ENCODE data around the gene PMVK.

The PMVK gene

GRCh38 chr1:154964359-154964758, 27.8 kb upstream of the PMVK start:
- no peak for DNase-seq

GRCh38 chr1:154963643-154964042, 27.1 kb upstream of the PMVK start:
- DNase-seq: no peak

DNA sequence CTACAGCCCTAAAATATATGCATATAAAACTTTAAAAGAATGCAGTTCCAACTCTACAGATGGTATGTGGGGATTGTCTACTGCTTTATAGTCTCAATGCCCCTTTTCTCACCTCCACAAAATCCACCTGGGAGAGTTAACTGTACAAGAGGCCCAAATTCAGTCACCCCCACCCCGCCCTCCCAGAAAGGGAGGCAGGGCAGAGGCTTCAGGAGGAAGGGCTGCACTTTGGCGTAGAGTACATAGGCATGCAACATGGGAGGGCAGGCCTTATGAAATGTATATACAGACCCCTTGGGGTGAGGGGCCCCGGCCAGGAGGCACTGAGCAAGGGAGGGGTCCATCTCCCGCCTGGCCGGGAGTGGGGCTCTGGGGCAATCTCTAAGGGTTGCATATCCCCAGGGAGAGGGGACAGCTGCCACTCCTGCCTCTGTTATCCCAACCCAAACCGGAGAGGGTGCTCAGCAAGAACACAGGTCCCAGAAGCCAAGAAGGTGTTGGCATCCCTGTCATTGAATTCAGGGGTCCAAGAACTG, 26.3 kb upstream of the PMVK start:
- no peak for DNase-seq

GRCh38 chr1:154962156-154962749, 25.7 kb upstream of the PMVK start:
- DNase-seq: no peak

DNA sequence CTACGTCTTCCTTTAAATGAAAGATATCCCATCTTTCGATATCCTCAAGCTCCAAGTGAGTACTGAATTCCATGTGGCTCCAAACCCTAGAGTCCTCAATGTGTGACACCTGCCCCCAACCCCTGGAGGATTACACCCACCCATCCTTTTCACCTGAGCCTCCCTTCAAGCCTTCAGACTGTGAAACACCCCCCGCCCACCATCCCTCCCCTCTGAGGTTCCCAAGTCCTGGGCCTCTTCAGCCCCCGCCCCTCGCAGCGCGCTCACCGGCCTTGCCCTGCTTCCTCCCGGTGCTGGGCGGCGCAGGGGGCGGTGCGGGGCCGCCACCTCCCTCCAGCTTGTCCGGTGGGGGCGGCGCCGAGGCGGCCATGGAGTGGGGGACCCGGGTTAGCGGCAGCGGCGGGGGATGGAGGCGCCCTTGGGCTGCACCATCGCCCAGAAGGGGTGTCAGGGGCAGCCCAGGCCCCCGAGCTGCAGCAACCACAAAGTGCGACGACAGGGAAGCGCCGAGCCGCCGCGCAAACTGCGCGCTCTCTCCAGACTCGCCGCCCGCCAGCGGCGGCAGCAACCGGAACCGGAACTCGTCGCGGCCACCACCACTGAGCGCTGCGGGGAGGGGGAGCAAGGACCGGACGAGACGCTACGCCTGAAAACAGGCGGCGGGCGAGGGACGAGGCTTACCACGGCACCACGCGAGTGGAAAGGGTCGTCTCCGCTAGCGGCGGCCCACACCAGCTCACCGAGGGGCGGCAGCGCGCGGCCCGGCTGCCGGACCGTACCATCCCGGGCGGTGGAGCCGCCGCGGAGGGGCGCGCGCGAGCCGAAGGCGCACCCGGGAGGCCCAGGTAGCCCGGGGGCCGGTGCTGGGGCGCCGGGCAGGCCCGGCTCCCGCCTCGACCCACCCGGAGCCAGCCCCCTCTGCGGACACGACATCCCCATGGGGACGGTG, 25.0 kb upstream of the PMVK start, which contains the start of gene PYGO2:
TSS of gene PYGO2 (minus strand) at position 576 of the 949 bp plus-strand sequence. CDS start at position 370, 206 bp downstream.
- DNase-seq: peak; percentile 85

GRCh38 chr1:154960446-154961136, 24.1 kb upstream of the PMVK start:
- DNase-seq: no peak

- no peak for DNase-seq
Measured at GRCh38 chr1:154959426-154959780, 22.9 kb upstream of the PMVK start.

DNA sequence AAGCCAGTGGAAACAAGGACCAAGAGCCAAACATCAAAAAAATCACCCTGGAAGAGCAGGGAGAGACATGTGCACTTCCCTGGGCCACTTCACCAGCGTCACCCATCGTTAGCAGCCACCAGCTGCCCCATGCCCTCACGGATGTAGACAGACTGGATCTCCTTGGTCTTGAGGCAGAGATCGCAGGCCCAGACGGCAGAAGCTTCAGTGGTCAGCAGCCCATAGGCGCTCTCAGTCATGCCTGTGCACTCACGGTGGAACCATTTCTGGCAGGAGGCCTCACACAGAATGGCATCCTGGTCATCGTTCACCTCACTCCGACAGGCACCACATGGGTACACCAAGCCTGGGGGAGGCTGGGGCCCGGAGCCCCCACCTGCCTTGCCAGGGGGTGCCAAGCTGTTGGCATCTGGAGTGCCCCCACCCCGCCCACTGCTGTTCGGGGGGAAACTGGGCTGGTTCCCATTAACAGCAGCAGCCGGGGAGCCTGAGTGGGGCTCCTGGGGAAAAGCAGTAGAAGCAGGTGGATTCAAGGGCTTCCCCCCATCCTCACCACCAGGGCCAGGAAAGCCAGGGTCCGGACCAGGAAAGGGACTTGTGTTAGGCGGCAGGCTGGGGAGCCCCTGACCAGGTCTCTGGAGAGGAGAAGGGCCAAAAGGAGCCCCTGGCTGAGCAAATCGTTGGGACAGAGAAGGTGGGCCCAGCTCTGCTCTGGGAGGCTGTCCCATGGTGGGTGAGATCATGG, 22.3 kb upstream of the PMVK start:
- no peak for DNase-seq

DNA sequence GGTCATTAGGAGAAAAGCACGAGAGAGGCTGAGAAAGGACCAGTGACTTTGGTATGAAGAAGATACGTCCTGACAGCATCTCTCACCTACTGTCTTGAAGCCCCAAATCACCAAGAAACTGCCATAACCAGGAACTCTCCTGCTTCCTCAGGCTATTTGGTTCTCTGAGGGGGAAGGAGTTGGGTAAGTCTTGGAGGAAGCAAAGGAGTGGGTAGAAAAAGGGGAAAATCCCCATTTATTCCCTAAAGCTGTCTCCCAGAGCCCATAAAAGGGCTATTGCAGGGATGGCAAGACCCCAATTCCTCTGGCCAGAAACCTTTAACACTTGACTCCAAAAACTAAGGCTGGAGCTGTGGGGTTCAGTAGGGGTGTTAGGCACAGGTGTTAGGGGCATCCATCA, 21.5 kb upstream of the PMVK start:
- no peak for DNase-seq

DNA sequence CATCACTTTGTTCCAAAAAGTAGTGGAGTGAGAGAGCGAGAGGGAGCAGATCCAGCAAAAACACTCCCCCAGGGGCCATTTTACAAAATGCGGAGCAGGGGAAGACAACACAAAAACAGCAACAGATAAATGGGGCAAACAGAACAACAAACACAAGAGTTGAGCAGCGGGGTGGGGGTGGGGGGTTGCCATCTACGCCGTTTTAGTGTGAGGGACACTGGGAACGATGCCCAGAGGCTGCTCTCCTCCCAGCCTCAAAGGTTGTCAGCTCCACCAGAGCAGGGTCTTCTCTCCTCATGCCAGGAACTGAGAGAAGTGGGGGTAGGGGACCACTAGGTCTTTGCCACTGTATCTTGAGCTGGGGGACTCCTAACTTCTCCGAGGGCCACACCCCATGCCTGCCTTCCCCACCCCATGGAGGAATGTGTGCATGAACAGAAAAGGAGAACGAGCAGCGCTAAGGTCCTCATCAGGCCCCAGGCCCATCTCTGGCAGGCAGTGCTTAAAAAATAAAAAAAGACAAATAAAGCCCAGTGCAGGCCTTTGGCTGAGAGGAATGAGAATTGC, 20.7 kb upstream of the PMVK start:
- no peak for DNase-seq

GRCh38 chr1:154956544-154956941, 20.0 kb upstream of the PMVK start:
- DNase-seq: no peak

- DNase-seq: peak; percentile 71
Measured at GRCh38 chr1:154955718-154956543, 19.4 kb upstream of the PMVK start, which contains the start of gene PBXIP1. PBXIP1 (minus strand) TSS chr1:154956099; CDS start chr1:154953721, 2,378 bp downstream.

- peak; percentile 74 for DNase-seq
Measured at GRCh38 chr1:154955039-154955717, 18.7 kb upstream of the PMVK start.

- no peak for DNase-seq
Measured at GRCh38 chr1:154954541-154954940, 18.0 kb upstream of the PMVK start.

DNA sequence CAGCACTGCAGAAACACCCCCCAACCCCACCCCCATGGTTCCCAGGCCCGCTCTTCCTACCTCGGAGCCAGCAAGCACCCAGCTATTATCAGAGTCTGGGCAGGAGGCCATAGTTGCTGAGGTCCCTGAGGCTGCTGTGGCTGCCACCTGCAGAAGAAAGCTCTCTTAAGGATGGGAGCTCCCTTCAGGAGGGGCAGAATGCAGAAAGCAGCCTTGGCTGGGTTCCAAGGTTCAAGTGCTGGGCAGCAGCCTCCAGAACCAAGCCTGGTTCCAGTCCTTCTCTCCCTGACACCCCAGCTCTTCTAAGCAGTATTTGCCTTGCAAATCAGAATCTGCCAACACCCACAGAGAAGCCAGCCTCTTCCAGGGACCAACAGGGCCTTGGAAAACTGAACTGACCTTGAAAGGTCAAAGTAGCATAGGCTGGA, 17.1 kb upstream of the PMVK start:
- DNase-seq: no peak

GRCh38 chr1:154952664-154953063, 16.1 kb upstream of the PMVK start:
- no peak for DNase-seq

DNA sequence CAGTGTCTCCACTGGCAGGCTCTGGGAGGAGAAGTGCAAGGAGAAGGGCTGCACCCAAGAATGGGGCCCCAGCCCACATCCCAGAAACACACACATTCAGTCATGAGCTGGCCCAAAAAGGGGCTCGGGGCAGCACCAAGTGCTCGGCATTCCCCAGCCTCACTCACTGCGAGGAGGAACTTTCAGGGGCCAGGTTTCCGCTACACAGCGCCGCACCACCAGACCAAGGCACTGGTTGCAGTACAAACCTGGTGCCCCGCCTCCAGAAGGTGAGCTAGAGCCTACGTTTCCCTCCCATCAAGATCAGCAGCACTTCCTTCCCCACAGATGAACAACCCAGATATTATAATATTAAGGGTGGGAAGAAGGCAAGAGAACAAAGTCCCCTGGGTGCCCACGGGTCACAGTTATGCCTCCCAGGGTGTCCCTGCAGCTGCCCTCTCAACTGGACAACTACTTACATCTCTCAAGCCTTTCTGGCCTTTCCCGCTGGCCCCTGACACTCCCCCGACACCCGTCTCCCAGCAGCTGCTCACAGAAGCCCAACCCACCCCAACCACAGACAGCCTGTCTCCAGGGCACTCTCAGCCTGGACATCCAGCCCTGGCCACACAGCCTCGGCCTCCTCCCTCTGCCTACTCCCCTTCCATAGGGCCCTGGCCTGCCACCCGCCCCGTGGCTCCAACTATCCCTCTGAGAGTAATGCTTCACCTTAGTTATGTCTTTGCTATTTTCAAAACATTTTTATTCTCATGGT, 15.6 kb upstream of the PMVK start:
- peak; percentile 49 for DNase-seq

GRCh38 chr1:154948079-154948478, 11.6 kb upstream of the PMVK start:
- DNase-seq: no peak

DNA sequence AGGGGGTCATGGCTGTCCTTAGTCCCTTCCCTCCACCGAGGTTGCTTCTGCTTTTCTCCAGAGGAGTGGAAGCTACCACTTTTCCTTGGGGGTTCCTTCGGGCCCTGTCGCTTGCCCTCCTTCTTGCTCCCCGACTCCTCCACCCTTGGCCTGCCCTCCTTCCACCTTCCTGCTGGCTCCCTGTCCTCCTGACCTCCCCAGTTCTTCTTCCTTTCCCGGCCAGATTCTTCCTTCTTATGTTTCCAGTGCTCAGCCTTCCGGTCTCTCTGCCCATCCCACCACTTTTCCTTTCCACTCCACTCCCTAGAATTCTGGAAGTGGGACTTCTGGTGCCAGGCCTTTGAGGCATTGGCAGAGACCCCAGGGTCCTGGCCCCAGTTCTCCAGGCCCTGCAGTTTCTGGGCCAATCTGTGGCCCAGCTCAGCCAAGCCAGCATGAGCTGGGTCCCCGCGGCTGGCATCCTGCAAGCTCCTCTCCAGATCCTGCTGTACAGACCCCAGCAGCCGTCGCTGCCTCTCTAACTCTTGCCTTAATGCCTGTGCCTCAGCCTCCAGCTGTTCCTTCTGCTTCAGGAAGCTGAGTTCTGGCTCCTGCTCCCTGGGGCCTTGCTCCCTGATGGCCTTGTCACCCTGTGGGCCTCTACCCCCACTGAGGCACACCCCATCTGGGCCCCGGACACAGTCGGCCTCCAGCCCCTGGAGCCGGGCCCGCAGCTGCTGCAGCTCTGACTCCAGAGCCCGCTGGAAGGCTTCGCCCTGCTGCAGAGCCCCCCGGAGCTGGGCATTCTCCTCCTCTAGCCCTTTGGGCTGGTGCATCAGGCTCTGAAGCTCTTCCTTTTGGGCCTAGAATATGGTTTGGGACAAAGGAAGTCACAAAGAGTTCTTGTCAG, 9.7 kb upstream of the PMVK start:
- no peak for DNase-seq
